Common myeloid progenitor, CD34-positive (primary cell): ENCODE data around the gene PNMA8B.

Experiments used
- CTCF ChIA-PET: fragments of 350-600 bp; sonication (Branson Sonifier 250); formaldehyde crosslinking; loops from one replicate; lab custom pipeline; 2021; ENCODE audit warnings: antibody characterized with exemption; lab: Charles Lee
- POLR2A ChIA-PET: fragments of 350-600 bp; sonication (Branson Sonifier 250); formaldehyde crosslinking; loops from one replicate; lab custom pipeline; 2021; ENCODE audit warnings: antibody characterized with exemption; lab: Charles Lee
- DNase-seq, 3 donors: peaks; one replicate each; pipeline versions ENCODE4 v3.0.0 to v3.0.0-alpha.2; 2013
- H3K27ac ChIP-seq, 2 experiments: 1 replicate in 1 of 2; 2 replicates in 1 of 2; pipeline ENCODE4 v1.7.0; 2013; ENCODE audit warnings: inconsistent platforms in 2 of 2, low read length in 2 of 2, mild to moderate bottlenecking in 2 of 2, low read depth in 1 of 2, moderate library complexity in 1 of 2; ENCODE audit not compliant: severe bottlenecking in 2 of 2, insufficient read depth in 1 of 2, poor library complexity in 1 of 2
- H3K27me3 ChIP-seq, 5 experiments: replicated peaks in 2 of 5; 1 replicate in 3 of 5; 2 replicates in 2 of 5; pipeline versions ENCODE4 v1.6.1 to v1.7.0; 2013; ENCODE audit warnings: low read length in 4 of 5, mild to moderate bottlenecking in 2 of 5, moderate library complexity in 2 of 5, inconsistent platforms in 1 of 5; ENCODE audit not compliant: insufficient read depth in 5 of 5, control insufficient read depth in 4 of 5
- H3K36me3 ChIP-seq, 4 experiments: 1 replicate in 2 of 4; 2 replicates in 2 of 4; pipeline versions ENCODE4 v1.6.1 to v1.7.0; 2013; ENCODE audit warnings: low read length in 3 of 4, control low read depth in 1 of 4, mild to moderate bottlenecking in 1 of 4; ENCODE audit not compliant: control insufficient read depth in 4 of 4, insufficient read depth in 4 of 4
- H3K4me1 ChIP-seq, 4 experiments: 1 replicate in 3 of 4; 2 replicates in 1 of 4; pipeline versions ENCODE4 v1.6.1 to v1.7.1; 2013; ENCODE audit warnings: low read length in 3 of 4, mild to moderate bottlenecking in 3 of 4, control low read depth in 1 of 4, inconsistent platforms in 1 of 4, moderate library complexity in 1 of 4; ENCODE audit not compliant: control insufficient read depth in 4 of 4, insufficient read depth in 4 of 4; ENCODE audit errors: control extremely low read depth in 1 of 4
- H3K4me3 ChIP-seq, 7 experiments: 1 replicate in 4 of 7; 2 replicates in 3 of 7; pipeline versions ENCODE4 v1.5.1 to v1.7.0; 2013; ENCODE audit warnings: mild to moderate bottlenecking in 7 of 7, low read length in 6 of 7, moderate library complexity in 6 of 7, inconsistent platforms in 2 of 7, low read depth in 2 of 7, control low read depth in 1 of 7; ENCODE audit not compliant: insufficient read depth in 4 of 7, control insufficient read depth in 1 of 7; ENCODE audit errors: extremely low read depth in 1 of 7
- H3K9me3 ChIP-seq, 5 experiments: 1 replicate in 4 of 5; 2 replicates in 1 of 5; pipeline versions ENCODE4 v1.6.1 to v1.7.1; 2013; ENCODE audit warnings: low read length in 4 of 5, mild to moderate bottlenecking in 2 of 5, inconsistent platforms in 1 of 5, low read depth in 1 of 5, moderate library complexity in 1 of 5; ENCODE audit not compliant: control insufficient read depth in 4 of 5, insufficient read depth in 2 of 5; ENCODE audit errors: control extremely low read depth in 1 of 5
- WGBS: methylation state at CpG from one replicate; pipeline ENCODE4 v1.1.5; 2013; ENCODE audit not compliant: insufficient coverage; 5-methylcytosine and 5-hydroxymethylcytosine counted together

Gene PNMA8B

GRCh38 chr19:46471811-46472543 lies 23.7 kb downstream of the PNMA8B start:
- Histone ChIP-seq H3K9me3 (peaks cover 0 to 2% (median 0%) of the 10 kb centered on the region in 5 experiments), H3K27me3 (peaks cover 0 to 64% (median 25%) of the 10 kb centered on the region in 5 experiments), H3K4me1 (peaks cover 0 to 13% (median 7%) of the 10 kb centered on the region in 4 experiments), H3K4me3 (peak overlapping the region in 2 of 7 experiments; percentile 30 to 36), H3K27ac (no peak overlapping the region), H3K36me3 (no peaks in the 10 kb centered on the region)
- POLR2A ChIA-PET = no interaction called here
- CTCF ChIA-PET = no interaction called here
- 49% methylated on average over 8 of the region's 11 CpGs for WGBS
- no peak for DNase-seq

- H3K4me1 ChIP-seq = peaks cover 0 to 13% (median 7%) of the 10 kb centered on the region in 4 experiments
- POLR2A ChIA-PET = no interaction called here
Measured at GRCh38 chr19:46471116-46471733, 24.4 kb downstream of the PNMA8B start, which contains the start of gene PNMA8A. Gene PNMA8A, minus strand, starts transcription at chr19:46471563. Its CDS starts 528 bp downstream, at chr19:46471035.

GRCh38 chr19:46470376-46470775 lies 25.3 kb downstream of the PNMA8B start:
- Histone ChIP-seq H3K27me3 (peaks cover 0 to 64% (median 25%) of the 10 kb centered on the region in 5 experiments), H3K4me3 (no peak overlapping the region), H3K27ac (no peak overlapping the region), H3K4me1 (peaks cover 0 to 13% (median 7%) of the 10 kb centered on the region in 4 experiments), H3K9me3 (peaks cover 0 to 2% (median 0%) of the 10 kb centered on the region in 5 experiments), H3K36me3 (no peaks in the 10 kb centered on the region)
- no peak for DNase-seq
- CTCF ChIA-PET = interaction anchor here (1.1 to 2.2 kb wide), 4 partner anchors 11 to 75 kb away, joined by 3 to 8 read pairs (median 3); no protein-coding TSS in a partner anchor
- POLR2A ChIA-PET = no interaction called here
- 91% methylated on average over 10 of the region's 10 CpGs for WGBS

More at GRCh38 chr19:46471116-46471733, 24.4 kb downstream of the PNMA8B start, which contains the start of gene PNMA8A:
- H3K9me3 ChIP-seq = peaks cover 0 to 2% (median 0%) of the 10 kb centered on the region in 5 experiments
- no peaks in the 10 kb centered on the region for H3K36me3 ChIP-seq
- 5% methylated on average over 42 of the region's 57 CpGs for WGBS
- peak within 1 kb of the TSS in 4 of 7 experiments; percentile 30 to 39 (median 35) for H3K4me3 ChIP-seq
- peak in 2 of 3 donors; percentile 66 to 72 for DNase-seq
- no peak within 1 kb of the TSS for H3K27ac ChIP-seq
- CTCF ChIA-PET = interaction anchor here (1.1 to 2.2 kb wide), 3 partner anchors 12 to 76 kb away, joined by 3 to 8 read pairs (median 3); no protein-coding TSS in a partner anchor
- peaks cover 0 to 67% (median 25%) of the 10 kb centered on the region in 5 experiments for H3K27me3 ChIP-seq

- Histone ChIP-seq H3K27ac (no peak overlapping the region), H3K4me1 (peaks cover 0 to 13% (median 7%) of the 10 kb centered on the region in 4 experiments), H3K9me3 (peaks cover 0 to 2% (median 0%) of the 10 kb centered on the region in 5 experiments), H3K4me3 (no peak overlapping the region), H3K27me3 (peaks cover 0 to 61% (median 25%) of the 10 kb centered on the region in 5 experiments), H3K36me3 (no peaks in the 10 kb centered on the region)
- no peak for DNase-seq
- CTCF ChIA-PET = interaction anchor here (1.1 to 2.2 kb wide), 4 partner anchors 10 to 74 kb away, joined by 3 to 8 read pairs (median 3); no protein-coding TSS in a partner anchor
- POLR2A ChIA-PET = no interaction called here
- WGBS = 96% methylated on average over 17 of the region's 18 CpGs
Measured at GRCh38 chr19:46469541-46470185, 26.0 kb downstream of the PNMA8B start.

GRCh38 chr19:46466536-46467196 lies 29.0 kb downstream of the PNMA8B start:
- no peaks in the 10 kb centered on the region for H3K36me3 ChIP-seq
- ChIA-PET CTCF (no interaction called here), POLR2A (no interaction called here)
- peaks cover 0 to 7% (median 7%) of the 10 kb centered on the region in 4 experiments for H3K4me1 ChIP-seq
- H3K27ac ChIP-seq = no peak overlapping the region
- peaks cover 0 to 2% (median 0%) of the 10 kb centered on the region in 5 experiments for H3K9me3 ChIP-seq
- 94% methylated on average over 11 of the region's 15 CpGs for WGBS
- no peak for DNase-seq
- peaks cover 0 to 37% (median 14%) of the 10 kb centered on the region in 5 experiments for H3K27me3 ChIP-seq
- no peak overlapping the region for H3K4me3 ChIP-seq

GRCh38 chr19:46463516-46463915 lies 32.2 kb downstream of the PNMA8B start:
- Histone ChIP-seq H3K27ac (no peak overlapping the region), H3K9me3 (no peaks in the 10 kb centered on the region), H3K36me3 (no peaks in the 10 kb centered on the region), H3K4me1 (no peaks in the 10 kb centered on the region), H3K4me3 (no peak overlapping the region), H3K27me3 (peaks cover 0 to 20% (median 6%) of the 10 kb centered on the region in 5 experiments)
- 100% methylated on average over 1 of the region's 7 CpGs for WGBS
- ChIA-PET CTCF (no interaction called here), POLR2A (no interaction called here)
- no peak for DNase-seq
